H1 (cell line): ENCODE measurements around the gene PIK3R5. TPM values are rescaled to one million over a fixed set of nuclear protein-coding genes. Genes with fewer than 3 reads are reported as not detected.

ENCODE experiments used
- CEBPB ChIP-seq: IDR thresholded peaks from 2 replicates; pipeline ENCODE4 v1.6.1; 2012; ENCODE audit warnings: low read depth, low read length
- polyA plus RNA-seq, 7 experiments: library from polyadenylated mRNA; depleted of rRNA in 3 of 7; stranded (reverse) in 5 of 7; unstranded in 2 of 7; fragments of >200 nt in 5 of 7; fragments of 200-250 nt in 2 of 7; gene quantifications; 1 replicate in 5 of 7; 2 replicates in 1 of 7; 4 replicates in 1 of 7; pipeline versions ENCODE4 v1.2.1 to v1.2.3, GENCODE V29; 2011 to 2013; ENCODE audit warnings: missing spikeins in 2 of 7, mixed read lengths in 2 of 7
- total RNA-seq: library from RNA; stranded (reverse); fragmentation: NEBNext Ultra II Directional; extraction: Animal tissue kit (Norgen Biotek cat#: 25700); gene quantifications from 2 replicates; pipeline ENCODE4 v1.2.1, GENCODE V29; 2021
- TF ChIP-seq, protein P1 (sequence below): fragments of 300-600 bp; sonication (generic); IDR thresholded peaks from 2 replicates; pipeline ENCODE4 v1.7.1; 2012; ENCODE audit warnings: low read length, moderate library complexity, mild to moderate bottlenecking, inconsistent platforms; ENCODE audit not compliant: insufficient replicate concordance

PIK3R5 gene
- total and polyA plus RNA-seq, 2 of the 8 experiments (the other 6 are each of a cell fraction or from before 2014, with no cell fraction given): 2.7 to 4.3 TPM

DNA sequence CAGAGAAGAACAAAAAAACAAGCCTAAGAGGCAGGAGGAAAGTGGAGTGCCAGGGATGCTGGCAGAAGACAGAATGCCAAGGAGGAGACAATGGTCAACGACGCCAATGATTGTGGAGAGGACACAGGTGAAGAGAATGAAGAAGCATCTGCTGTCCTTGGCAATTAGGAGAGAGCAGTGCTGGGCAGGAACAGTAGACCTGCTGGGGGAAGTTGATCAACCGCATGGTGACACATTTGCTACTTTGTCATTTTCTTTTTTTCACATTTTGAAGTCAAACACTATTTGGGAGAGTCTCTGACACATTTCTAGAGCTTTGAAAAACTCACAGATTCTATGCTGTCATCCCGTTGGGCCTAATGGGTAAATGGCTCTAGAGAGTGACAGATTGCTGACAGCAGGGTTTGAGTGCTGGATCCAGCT is 97.0 kb downstream of the PIK3R5 start (continued):
- TF ChIP-seq, protein P1, sequence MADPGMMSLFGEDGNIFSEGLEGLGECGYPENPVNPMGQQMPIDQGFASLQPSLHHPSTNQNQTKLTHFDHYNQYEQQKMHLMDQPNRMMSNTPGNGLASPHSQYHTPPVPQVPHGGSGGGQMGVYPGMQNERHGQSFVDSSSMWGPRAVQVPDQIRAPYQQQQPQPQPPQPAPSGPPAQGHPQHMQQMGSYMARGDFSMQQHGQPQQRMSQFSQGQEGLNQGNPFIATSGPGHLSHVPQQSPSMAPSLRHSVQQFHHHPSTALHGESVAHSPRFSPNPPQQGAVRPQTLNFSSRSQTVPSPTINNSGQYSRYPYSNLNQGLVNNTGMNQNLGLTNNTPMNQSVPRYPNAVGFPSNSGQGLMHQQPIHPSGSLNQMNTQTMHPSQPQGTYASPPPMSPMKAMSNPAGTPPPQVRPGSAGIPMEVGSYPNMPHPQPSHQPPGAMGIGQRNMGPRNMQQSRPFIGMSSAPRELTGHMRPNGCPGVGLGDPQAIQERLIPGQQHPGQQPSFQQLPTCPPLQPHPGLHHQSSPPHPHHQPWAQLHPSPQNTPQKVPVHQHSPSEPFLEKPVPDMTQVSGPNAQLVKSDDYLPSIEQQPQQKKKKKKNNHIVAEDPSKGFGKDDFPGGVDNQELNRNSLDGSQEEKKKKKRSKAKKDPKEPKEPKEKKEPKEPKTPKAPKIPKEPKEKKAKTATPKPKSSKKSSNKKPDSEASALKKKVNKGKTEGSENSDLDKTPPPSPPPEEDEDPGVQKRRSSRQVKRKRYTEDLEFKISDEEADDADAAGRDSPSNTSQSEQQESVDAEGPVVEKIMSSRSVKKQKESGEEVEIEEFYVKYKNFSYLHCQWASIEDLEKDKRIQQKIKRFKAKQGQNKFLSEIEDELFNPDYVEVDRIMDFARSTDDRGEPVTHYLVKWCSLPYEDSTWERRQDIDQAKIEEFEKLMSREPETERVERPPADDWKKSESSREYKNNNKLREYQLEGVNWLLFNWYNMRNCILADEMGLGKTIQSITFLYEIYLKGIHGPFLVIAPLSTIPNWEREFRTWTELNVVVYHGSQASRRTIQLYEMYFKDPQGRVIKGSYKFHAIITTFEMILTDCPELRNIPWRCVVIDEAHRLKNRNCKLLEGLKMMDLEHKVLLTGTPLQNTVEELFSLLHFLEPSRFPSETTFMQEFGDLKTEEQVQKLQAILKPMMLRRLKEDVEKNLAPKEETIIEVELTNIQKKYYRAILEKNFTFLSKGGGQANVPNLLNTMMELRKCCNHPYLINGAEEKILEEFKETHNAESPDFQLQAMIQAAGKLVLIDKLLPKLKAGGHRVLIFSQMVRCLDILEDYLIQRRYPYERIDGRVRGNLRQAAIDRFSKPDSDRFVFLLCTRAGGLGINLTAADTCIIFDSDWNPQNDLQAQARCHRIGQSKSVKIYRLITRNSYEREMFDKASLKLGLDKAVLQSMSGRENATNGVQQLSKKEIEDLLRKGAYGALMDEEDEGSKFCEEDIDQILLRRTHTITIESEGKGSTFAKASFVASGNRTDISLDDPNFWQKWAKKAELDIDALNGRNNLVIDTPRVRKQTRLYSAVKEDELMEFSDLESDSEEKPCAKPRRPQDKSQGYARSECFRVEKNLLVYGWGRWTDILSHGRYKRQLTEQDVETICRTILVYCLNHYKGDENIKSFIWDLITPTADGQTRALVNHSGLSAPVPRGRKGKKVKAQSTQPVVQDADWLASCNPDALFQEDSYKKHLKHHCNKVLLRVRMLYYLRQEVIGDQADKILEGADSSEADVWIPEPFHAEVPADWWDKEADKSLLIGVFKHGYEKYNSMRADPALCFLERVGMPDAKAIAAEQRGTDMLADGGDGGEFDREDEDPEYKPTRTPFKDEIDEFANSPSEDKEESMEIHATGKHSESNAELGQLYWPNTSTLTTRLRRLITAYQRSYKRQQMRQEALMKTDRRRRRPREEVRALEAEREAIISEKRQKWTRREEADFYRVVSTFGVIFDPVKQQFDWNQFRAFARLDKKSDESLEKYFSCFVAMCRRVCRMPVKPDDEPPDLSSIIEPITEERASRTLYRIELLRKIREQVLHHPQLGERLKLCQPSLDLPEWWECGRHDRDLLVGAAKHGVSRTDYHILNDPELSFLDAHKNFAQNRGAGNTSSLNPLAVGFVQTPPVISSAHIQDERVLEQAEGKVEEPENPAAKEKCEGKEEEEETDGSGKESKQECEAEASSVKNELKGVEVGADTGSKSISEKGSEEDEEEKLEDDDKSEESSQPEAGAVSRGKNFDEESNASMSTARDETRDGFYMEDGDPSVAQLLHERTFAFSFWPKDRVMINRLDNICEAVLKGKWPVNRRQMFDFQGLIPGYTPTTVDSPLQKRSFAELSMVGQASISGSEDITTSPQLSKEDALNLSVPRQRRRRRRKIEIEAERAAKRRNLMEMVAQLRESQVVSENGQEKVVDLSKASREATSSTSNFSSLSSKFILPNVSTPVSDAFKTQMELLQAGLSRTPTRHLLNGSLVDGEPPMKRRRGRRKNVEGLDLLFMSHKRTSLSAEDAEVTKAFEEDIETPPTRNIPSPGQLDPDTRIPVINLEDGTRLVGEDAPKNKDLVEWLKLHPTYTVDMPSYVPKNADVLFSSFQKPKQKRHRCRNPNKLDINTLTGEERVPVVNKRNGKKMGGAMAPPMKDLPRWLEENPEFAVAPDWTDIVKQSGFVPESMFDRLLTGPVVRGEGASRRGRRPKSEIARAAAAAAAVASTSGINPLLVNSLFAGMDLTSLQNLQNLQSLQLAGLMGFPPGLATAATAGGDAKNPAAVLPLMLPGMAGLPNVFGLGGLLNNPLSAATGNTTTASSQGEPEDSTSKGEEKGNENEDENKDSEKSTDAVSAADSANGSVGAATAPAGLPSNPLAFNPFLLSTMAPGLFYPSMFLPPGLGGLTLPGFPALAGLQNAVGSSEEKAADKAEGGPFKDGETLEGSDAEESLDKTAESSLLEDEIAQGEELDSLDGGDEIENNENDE: no peak
- TF ChIP-seq CEBPB: no peak
